DOHH2 (cell line): ENCODE results near the gene SOX5.

ENCODE experiments used
- H3F3A ChIP-seq: fragments of 200-600 bp; sonication (generic), shearing (Covaris generic); 2 replicates; pipeline ENCODE4 v1.6.0; 2016; ENCODE audit warnings: antibody characterized with exemption, mild to moderate bottlenecking; ENCODE audit not compliant: control insufficient read depth, insufficient read depth
- H3K27ac ChIP-seq: fragments of 200-600 bp; sonication (generic); 2 replicates; pipeline ENCODE4 v1.5.1; 2014; ENCODE audit warnings: low read depth, mild to moderate bottlenecking, low read length, moderate library complexity
- H3K27me3 ChIP-seq: fragments of 200-600 bp; sonication (generic); 2 replicates; pipeline ENCODE4 v1.6.1; 2014; ENCODE audit warnings: mild to moderate bottlenecking, low read length, mixed read lengths; ENCODE audit not compliant: control insufficient read depth
- H3K36me3 ChIP-seq: fragments of 200-600 bp; sonication (generic); 2 replicates; pipeline ENCODE4 v1.6.1; 2014; ENCODE audit warnings: mild to moderate bottlenecking, low read length, moderate library complexity, mixed read lengths; ENCODE audit not compliant: control insufficient read depth
- H3K4me1 ChIP-seq: fragments of 200-600 bp; sonication (generic); 2 replicates; pipeline ENCODE4 v1.6.1; 2014; ENCODE audit warnings: mild to moderate bottlenecking, low read length, mixed read lengths; ENCODE audit not compliant: control insufficient read depth
- H3K4me2 ChIP-seq: fragments of 200-600 bp; sonication (generic); 2 replicates; pipeline ENCODE4 v1.6.0; 2014; ENCODE audit warnings: mild to moderate bottlenecking, low read length, moderate library complexity
- H3K4me3 ChIP-seq: fragments of 200-600 bp; sonication (generic); 2 replicates; pipeline ENCODE4 v1.5.1; 2014; ENCODE audit warnings: mild to moderate bottlenecking, low read length, mixed read lengths
- H3K79me2 ChIP-seq: fragments of 200-600 bp; sonication (generic); 2 replicates; pipeline ENCODE4 v1.6.1; 2014; ENCODE audit warnings: mild to moderate bottlenecking, low read length, mixed read lengths; ENCODE audit not compliant: control insufficient read depth
- H3K9me2 ChIP-seq: fragments of 200-600 bp; sonication (generic); replicated peaks from 2 replicates; pipeline ENCODE4 v1.6.1; 2014; ENCODE audit warnings: mild to moderate bottlenecking, low read length, mixed read lengths; ENCODE audit not compliant: control insufficient read depth
- H3K9me3 ChIP-seq: fragments of 200-600 bp; sonication (generic); 2 replicates; pipeline ENCODE4 v1.6.1; 2014; ENCODE audit warnings: antibody characterized with exemption, low read length, mixed read lengths; ENCODE audit not compliant: control insufficient read depth, insufficient read depth
- H4K20me1 ChIP-seq: fragments of 200-600 bp; sonication (generic); 2 replicates; pipeline ENCODE4 v1.6.0; 2014; ENCODE audit warnings: low read depth, mild to moderate bottlenecking, antibody characterized with exemption, low read length, moderate library complexity; ENCODE audit not compliant: control insufficient read depth, insufficient read depth
- CTCF ChIP-seq: fragments of 200-600 bp; sonication (generic); IDR thresholded peaks from one replicate; pipeline ENCODE4 v1.5.1; 2014; ENCODE audit warnings: antibody characterized with exemption, mild to moderate bottlenecking, low read depth, low read length; ENCODE audit not compliant: poor library complexity, severe bottlenecking
- EZH2phosphoT487 ChIP-seq: fragments of 200-600 bp; sonication (generic); IDR thresholded peaks from 2 replicates; pipeline ENCODE4 v1.6.1; 2017; ENCODE audit warnings: borderline replicate concordance, mild to moderate bottlenecking, antibody characterized with exemption, low read length, moderate library complexity, mixed read lengths

The SOX5 gene

GRCh38 chr12:23906329-23906728 is 43.1 kb downstream of the SOX5 start:
- H3K27ac ChIP-seq = no peak overlapping the region
- no peaks in the 10 kb centered on the region for H3K9me2 ChIP-seq
- no peaks in the 10 kb centered on the region for H4K20me1 ChIP-seq
- H3K79me2 ChIP-seq = no peaks in the 10 kb centered on the region
- TF ChIP-seq CTCF = no peak
- TF ChIP-seq EZH2phosphoT487 = no peak
- H3K4me3 ChIP-seq = no peak overlapping the region
- H3F3A ChIP-seq = no peaks in the 10 kb centered on the region
- no peaks in the 10 kb centered on the region for H3K36me3 ChIP-seq
- no peaks in the 10 kb centered on the region for H3K9me3 ChIP-seq
- no peak overlapping the region for H3K4me2 ChIP-seq
- H3K4me1 ChIP-seq = no peaks in the 10 kb centered on the region
- no peaks in the 10 kb centered on the region for H3K27me3 ChIP-seq

- Histone ChIP-seq H3K4me3 (no peak overlapping the region), H3K9me2 (no peaks in the 10 kb centered on the region), H3K4me1 (no peaks in the 10 kb centered on the region), H3K4me2 (no peak overlapping the region), H3F3A (no peaks in the 10 kb centered on the region), H4K20me1 (no peaks in the 10 kb centered on the region), H3K9me3 (no peaks in the 10 kb centered on the region), H3K79me2 (no peaks in the 10 kb centered on the region), H3K27ac (no peak overlapping the region), H3K36me3 (no peaks in the 10 kb centered on the region), H3K27me3 (no peaks in the 10 kb centered on the region)
- no peak for TF ChIP-seq CTCF
- no peak for TF ChIP-seq EZH2phosphoT487
These were observed 50.0 kb downstream of the SOX5 start for GRCh38 chr12:23899434-23899833.

GRCh38 chr12:23898121-23898520 is 51.3 kb downstream of the SOX5 start:
- no peaks in the 10 kb centered on the region for H3K4me1 ChIP-seq
- H3K27ac ChIP-seq = no peak overlapping the region
- H3K9me3 ChIP-seq = no peaks in the 10 kb centered on the region
- no peaks in the 10 kb centered on the region for H3K27me3 ChIP-seq
- no peak overlapping the region for H3K4me3 ChIP-seq
- H3K36me3 ChIP-seq = no peaks in the 10 kb centered on the region
- TF ChIP-seq EZH2phosphoT487 = no peak
- TF ChIP-seq CTCF = no peak
- H3K79me2 ChIP-seq = no peaks in the 10 kb centered on the region
- no peak overlapping the region for H3K4me2 ChIP-seq
- H3K9me2 ChIP-seq = no peaks in the 10 kb centered on the region
- H3F3A ChIP-seq = no peaks in the 10 kb centered on the region
- H4K20me1 ChIP-seq = no peaks in the 10 kb centered on the region

GRCh38 chr12:23895792-23896218 is 53.7 kb downstream of the SOX5 start:
- no peaks in the 10 kb centered on the region for H3K9me3 ChIP-seq
- peaks cover 5% of the 10 kb centered on the region; the same call in 1 of the 2 replicates for H3K4me1 ChIP-seq
- no peaks in the 10 kb centered on the region for H3K36me3 ChIP-seq
- no peaks in the 10 kb centered on the region for H4K20me1 ChIP-seq
- H3F3A ChIP-seq = no peaks in the 10 kb centered on the region
- H3K79me2 ChIP-seq = no peaks in the 10 kb centered on the region
- no peaks in the 10 kb centered on the region for H3K9me2 ChIP-seq
- TF ChIP-seq EZH2phosphoT487 (no peak), CTCF (no peak)
- H3K27ac ChIP-seq = no peak overlapping the region
- H3K27me3 ChIP-seq = no peaks in the 10 kb centered on the region
- H3K4me2 ChIP-seq = no peak overlapping the region
- no peak overlapping the region for H3K4me3 ChIP-seq
